Panc1 (cell line): ENCODE data around the gene KMT5C. TPM values are rescaled to one million over a fixed set of nuclear protein-coding genes. Genes with fewer than 3 reads are reported as not detected.

Experiments
- ATAC-seq: fragments of 200-7000 bp; cut with Tn5 transposase; 2 replicates; pipeline ENCODE4 v1.9.1; 2020; ENCODE audit warnings: mild to moderate bottlenecking, moderate library complexity
- BruUV-seq: library from RNA; stranded (reverse); fragments of 400-500 nt; replicated peaks from 2 replicates; lab custom pipeline; 2021; lab: Mats Ljungman, UMichigan
- CTCF ChIA-PET: fragments of 300-600 bp; sonication (Branson Sonifier 250); formaldehyde crosslinking; loops from one replicate; lab custom pipeline; 2022; ENCODE audit warnings: antibody characterized with exemption; lab: Charles Lee
- POLR2A ChIA-PET: fragments of 300-600 bp; sonication (Branson Sonifier 250); formaldehyde crosslinking; loops from one replicate; lab custom pipeline; 2022; ENCODE audit warnings: antibody characterized with exemption; lab: Charles Lee
- DNase-seq: peaks from one replicate; pipeline ENCODE4 v3.0.0-alpha.2; 2010; ENCODE audit warnings: low read depth, low spot score
- H3K27ac ChIP-seq: 2 replicates; pipeline ENCODE4 v1.5.1; 2011; ENCODE audit warnings: mild to moderate bottlenecking, low read length, inconsistent platforms
- H3K27me3 ChIP-seq: fragments of 200-500 bp; sonication (Bioruptor generic); 2 replicates; pipeline ENCODE4 v1.6.0; 2014; ENCODE audit warnings: low read length, inconsistent platforms; ENCODE audit not compliant: control insufficient read depth, insufficient read depth
- H3K36me3 ChIP-seq: fragments of 200-500 bp; sonication (Bioruptor generic); 2 replicates; pipeline ENCODE4 v1.5.1; 2014; ENCODE audit warnings: inconsistent platforms, mild to moderate bottlenecking, low read length, moderate library complexity; ENCODE audit not compliant: control insufficient read depth, insufficient read depth
- H3K4me1 ChIP-seq: 2 replicates; pipeline ENCODE4 v1.5.1; 2011; ENCODE audit warnings: inconsistent platforms, mild to moderate bottlenecking, low read length, moderate library complexity; ENCODE audit not compliant: control insufficient read depth, insufficient read depth
- H3K4me3 ChIP-seq, 2 experiments: 2 replicates each; pipeline ENCODE4 v1.5.1; 2011 to 2012; ENCODE audit warnings: low read depth in 2 of 2, low read length in 2 of 2, mild to moderate bottlenecking in 2 of 2, inconsistent platforms in 1 of 2, moderate library complexity in 1 of 2
- H3K9me3 ChIP-seq: fragments of 200-500 bp; sonication (Bioruptor generic); 2 replicates; pipeline ENCODE4 v1.5.1; 2014; ENCODE audit warnings: low read depth, mild to moderate bottlenecking, inconsistent platforms, low read length, moderate library complexity; ENCODE audit not compliant: control insufficient read depth, insufficient read depth
- CTCF ChIP-seq: fragments of 450-650 bp; IDR thresholded peaks from 2 replicates; pipeline ENCODE4 v1.5.1; 2017; ENCODE audit warnings: mild to moderate bottlenecking
- POLR2AphosphoS5 ChIP-seq: IDR thresholded peaks from 2 replicates; pipeline ENCODE4 v1.6.1; 2012; ENCODE audit warnings: mild to moderate bottlenecking, low read depth, low read length, moderate library complexity
- REST ChIP-seq, 2 experiments: IDR thresholded peaks; 2 replicates each; pipeline ENCODE4 v1.6.1; 2011 to 2012; ENCODE audit warnings: low read depth in 2 of 2, control low read depth in 1 of 2, low read length in 1 of 2, mild to moderate bottlenecking in 1 of 2, moderate library complexity in 1 of 2; ENCODE audit not compliant: insufficient read depth in 1 of 2
- SIN3A ChIP-seq: IDR thresholded peaks from 2 replicates; pipeline ENCODE4 v1.6.1; 2012; ENCODE audit warnings: low read depth, mild to moderate bottlenecking, low read length, moderate library complexity, borderline replicate concordance; ENCODE audit not compliant: insufficient read depth
- TCF7L2 ChIP-seq: IDR thresholded peaks from 2 replicates; pipeline ENCODE4 v1.6.1; 2011; ENCODE audit warnings: mild to moderate bottlenecking, low read depth, low read length, inconsistent platforms
- in situ Hi-C: cut with HindIII; loops from 2 replicates; pipeline ENCODE4 v1.10.0; 2016; ENCODE audit warnings: low sequenced_read_pairs, low pct_unique_long_range_greater_than_20kb
- intact Hi-C: fragments of 100-400 bp; cut with micrococcal nuclease; formaldehyde crosslinking; loops from one replicate; pipeline ENCODE4 v1.10.0; 2022; ENCODE audit not compliant: unreplicated experiment
- total RNA-seq: library from RNA; stranded (reverse); gene quantifications from one replicate; pipeline ENCODE4 v1.2.1, GENCODE V29; 2021; ENCODE audit not compliant: unreplicated experiment

The KMT5C gene
- total RNA-seq, 1 experiment from 2014 or later = 30.6 TPM

GRCh38 chr19:55384920-55385723, 45.4 kb downstream of the KMT5C start:
- CTCF ChIA-PET = interaction anchor here (1.4 kb wide), 1 partner anchor 129 kb away, joined by 5 read pairs; no protein-coding TSS in a partner anchor
- intact Hi-C loops = no loop called here
- peak; percentile 84 for ATAC-seq

More at GRCh38 chr19:55384920-55385723, 45.4 kb downstream of the KMT5C start:
- TF ChIP-seq POLR2AphosphoS5 = no peak; the same call in 1 of the 2 replicates
- TF ChIP-seq SIN3A = no peak
- TF ChIP-seq REST (IDR thresholded peaks at IDR 0.05; ENCODE audit: insufficient read depth in 1 of 2, low read depth in 2 of 2, low read length in 1 of 2) = no peak
- TF ChIP-seq CTCF = no peak
- TF ChIP-seq TCF7L2 = no peak
- Histone ChIP-seq H3K27me3 (no peaks in the 10 kb centered on the region), H3K27ac (peak overlapping the region; percentile 97), H3K36me3 (peaks cover 22% of the 10 kb centered on the region), H3K9me3 (no peaks in the 10 kb centered on the region), H3K4me1 (peaks cover 38% of the 10 kb centered on the region), H3K4me3 (peak overlapping the region; percentile 75 to 98)
- POLR2A ChIA-PET = interaction anchor here (0.6 to 1.0 kb wide), 2 partner anchors 32 to 47 kb away, joined by 3 read pairs; no protein-coding TSS in a partner anchor
- BruUV-seq = TSS peak; percentile 92
- in situ Hi-C loops = no loop called here
- DNase-seq = no peak
